C4-2B (cell line): Measurements from ENCODE around the gene MGME1.

Source experiments
- CTCF ChIP-seq: fragments of 450-650 bp; conservative IDR thresholded peaks from 2 replicates; pipeline ENCODE4 v1.5.1; 2017; ENCODE audit warnings: mild to moderate bottlenecking
- ZFX ChIP-seq: fragments of 450-650 bp; IDR thresholded peaks from 2 replicates; pipeline ENCODE4 v1.6.1; 2017

- TF ChIP-seq CTCF (no peak), ZFX (no peak)
Measured at GRCh38 chr20:17936286-17936760, 32.5 kb upstream of the MGME1 start.
